ENCODE measurements around the gene SLC44A3. TPM values are rescaled to one million over a fixed set of nuclear protein-coding genes. Genes with fewer than 3 reads are reported as not detected.

SLC44A3 gene
- total RNA-seq, 4 donors from 2014 or later, result 20.6 to 60.5 (median 41.8) TPM

- Histone ChIP-seq H3K4me1 (peaks cover 4 to 22% (median 14%) of the 10 kb centered on the region in 4 donors), H3K27me3 (no peaks in the 10 kb centered on the region), H3K36me3 (no peaks in the 10 kb centered on the region), H3K4me3 (no peak overlapping the region), H3K9me3 (no peaks in the 10 kb centered on the region), H3K27ac (no peak overlapping the region)
- WGBS, 2 donors (ENCODE audit: low coverage in 1 of 2), result 40 to 46% methylated on average over 2 of the region's 2 CpGs
- intact Hi-C loops (cut with DNase I; ENCODE audit: low total_unique reads) (no loop called here), in situ Hi-C loops (cut with MboI; ENCODE audit: low pct_ligation_motif_present in 1 of 4, low pct_unique_long_range_greater_than_20kb in 1 of 4, low sequenced_read_pairs in 3 of 4) (loop anchor here (5.0 to 25.0 kb wide), 3 partner anchors 190 to 385 kb away; partner anchors contain the start of gene RWDD3 (in 3 of the 4))
- no peak for TF ChIP-seq POLR2A (IDR thresholded peaks at IDR 0.05)
- TF ChIP-seq EP300 (IDR thresholded peaks at IDR 0.05; ENCODE audit: low read depth), result no peak
- no peak for TF ChIP-seq POLR2AphosphoS5 (IDR thresholded peaks at IDR 0.05)
- no peak for DNase-seq
Observed at GRCh38 chr1:94852788-94853187, 32.6 kb downstream of the SLC44A3 start.

- intact Hi-C loops (cut with DNase I; ENCODE audit: low total_unique reads), result loop anchor here (2.0 kb wide), 2 partner anchors 72 to 188 kb away; partner anchors contain the start of gene CNN3
- in situ Hi-C loops (cut with MboI; ENCODE audit: low pct_ligation_motif_present in 1 of 4, low pct_unique_long_range_greater_than_20kb in 1 of 4, low sequenced_read_pairs in 3 of 4), result loop anchor here (5.0 to 25.0 kb wide), 3 partner anchors 188 to 383 kb away; partner anchors contain the start of gene RWDD3 (in 3 of the 4)
- TF ChIP-seq EP300 (IDR thresholded peaks at IDR 0.05; ENCODE audit: low read depth) (no peak), POLR2AphosphoS5 (IDR thresholded peaks at IDR 0.05) (peak in 2 of 3 donors; percentile 27 to 34), POLR2A (IDR thresholded peaks at IDR 0.05) (no peak), CTCF (IDR thresholded peaks at IDR 0.05) (peak; percentile 82 to 97 (median 87))
- H3K9me3 ChIP-seq, result no peaks in the 10 kb centered on the region
- DNase-seq, result peak; percentile 88
- peak overlapping the region; percentile 73 to 87 (median 82) for H3K27ac ChIP-seq
- WGBS, 2 donors (ENCODE audit: low coverage in 1 of 2), result 0 to 33% methylated on average over 4 to 12 of the region's 21 CpGs
- H3K4me1 ChIP-seq, result peaks cover 4 to 24% (median 14%) of the 10 kb centered on the region in 4 donors
- no peaks in the 10 kb centered on the region for H3K27me3 ChIP-seq
- no peaks in the 10 kb centered on the region for H3K36me3 ChIP-seq
- peak overlapping the region in 3 of 4 donors; percentile 23 to 48 (median 26) for H3K4me3 ChIP-seq
Observed at GRCh38 chr1:94854458-94855306, 34.5 kb downstream of the SLC44A3 start.

- 76% methylated on average over 2 of the region's 2 CpGs; no CpG with 5 or more reads in 1 of the 2 donors for WGBS, 2 donors (ENCODE audit: low coverage in 1 of 2)
- no peaks in the 10 kb centered on the region for H3K9me3 ChIP-seq
- intact Hi-C loops (cut with DNase I; ENCODE audit: low total_unique reads), result loop anchor here (2.0 kb wide), 2 partner anchors 71 to 187 kb away; partner anchors contain the start of gene CNN3
- in situ Hi-C loops (cut with MboI; ENCODE audit: low pct_ligation_motif_present in 1 of 4, low pct_unique_long_range_greater_than_20kb in 1 of 4, low sequenced_read_pairs in 3 of 4), result loop anchor here (10.0 to 25.0 kb wide), 2 partner anchors 189 to 382 kb away; partner anchors contain the start of gene RWDD3 (in 3 of the 4)
- H3K27ac ChIP-seq, result peak overlapping the region; percentile 73 to 87 (median 82)
- no peaks in the 10 kb centered on the region for H3K36me3 ChIP-seq
- H3K4me3 ChIP-seq, result no peak overlapping the region
- DNase-seq, result no peak
- peaks cover 4 to 27% (median 14%) of the 10 kb centered on the region in 4 donors for H3K4me1 ChIP-seq
- TF ChIP-seq CTCF (IDR thresholded peaks at IDR 0.05), result no peak
- TF ChIP-seq POLR2AphosphoS5 (IDR thresholded peaks at IDR 0.05), result no peak
- no peak for TF ChIP-seq EP300 (IDR thresholded peaks at IDR 0.05; ENCODE audit: low read depth)
- TF ChIP-seq POLR2A (IDR thresholded peaks at IDR 0.05), result no peak
- H3K27me3 ChIP-seq, result no peaks in the 10 kb centered on the region
Observed at GRCh38 chr1:94855307-94855700, 35.1 kb downstream of the SLC44A3 start.

- in situ Hi-C loops (cut with MboI; ENCODE audit: low pct_ligation_motif_present in 1 of 4, low pct_unique_long_range_greater_than_20kb in 1 of 4, low sequenced_read_pairs in 3 of 4), result loop anchor here (10.0 to 25.0 kb wide), 2 partner anchors 189 to 381 kb away; partner anchors contain the start of gene RWDD3 (in 3 of the 4)
- 60 to 65% methylated on average over 2 to 5 of the region's 5 CpGs for WGBS, 2 donors (ENCODE audit: low coverage in 1 of 2)
- TF ChIP-seq POLR2A (IDR thresholded peaks at IDR 0.05), result no peak
- TF ChIP-seq POLR2AphosphoS5 (IDR thresholded peaks at IDR 0.05), result no peak
- TF ChIP-seq CTCF (IDR thresholded peaks at IDR 0.05), result no peak
- TF ChIP-seq EP300 (IDR thresholded peaks at IDR 0.05; ENCODE audit: low read depth), result no peak
- Histone ChIP-seq H3K4me3 (no peak overlapping the region), H3K9me3 (no peaks in the 10 kb centered on the region), H3K4me1 (peaks cover 4 to 28% (median 14%) of the 10 kb centered on the region in 4 donors), H3K27ac (peak overlapping the region; percentile 73 to 87 (median 82)), H3K27me3 (no peaks in the 10 kb centered on the region), H3K36me3 (no peaks in the 10 kb centered on the region)
- DNase-seq, result no peak
- intact Hi-C loops (cut with DNase I; ENCODE audit: low total_unique reads), result no loop called here
Observed at GRCh38 chr1:94856004-94856403, 35.8 kb downstream of the SLC44A3 start.

All from transverse colon (tissue), 4 donors.